IPS-NIHi7 (cell line): ENCODE data around the gene AKR1C3.
"Not testable (repeated sequence)": the region's sequence is repeated elsewhere in the genome, so short reads cannot be mapped to it uniquely, and the experiment has no call there.

Experiments
- DNase-seq: peaks from one replicate; pipeline ENCODE4 v3.0.0; 2012; ENCODE audit warnings: mixed read lengths; ENCODE audit errors: extremely low spot score

The AKR1C3 gene

DNA sequence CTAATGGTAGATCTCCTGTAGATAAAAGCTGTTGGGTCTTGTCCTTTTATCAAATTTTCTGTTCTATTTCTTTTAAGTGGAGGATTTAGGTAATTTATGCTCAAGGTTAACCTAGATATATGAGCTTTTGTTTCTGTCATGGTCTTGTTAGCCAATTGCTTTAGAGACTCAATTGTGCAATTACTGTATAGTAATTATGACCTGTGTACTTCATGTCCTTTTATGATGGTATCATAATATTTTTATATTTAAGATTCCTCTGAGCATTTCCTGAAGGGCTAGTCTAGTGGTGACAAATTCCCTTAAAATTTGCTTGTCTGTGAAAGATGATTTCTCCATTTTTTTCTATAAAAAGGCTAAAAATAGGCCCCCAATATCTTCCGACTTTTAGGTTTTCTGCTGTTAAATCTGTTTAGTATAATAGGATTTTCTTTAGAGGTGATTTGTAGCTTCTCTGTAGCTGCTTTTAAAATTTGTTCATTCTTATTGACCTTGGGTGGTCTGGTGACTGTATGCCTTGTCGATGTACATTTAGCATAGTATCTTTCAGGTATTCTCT lies 5.4 kb upstream of the AKR1C3 start:
- DNase-seq = no peak

DNA sequence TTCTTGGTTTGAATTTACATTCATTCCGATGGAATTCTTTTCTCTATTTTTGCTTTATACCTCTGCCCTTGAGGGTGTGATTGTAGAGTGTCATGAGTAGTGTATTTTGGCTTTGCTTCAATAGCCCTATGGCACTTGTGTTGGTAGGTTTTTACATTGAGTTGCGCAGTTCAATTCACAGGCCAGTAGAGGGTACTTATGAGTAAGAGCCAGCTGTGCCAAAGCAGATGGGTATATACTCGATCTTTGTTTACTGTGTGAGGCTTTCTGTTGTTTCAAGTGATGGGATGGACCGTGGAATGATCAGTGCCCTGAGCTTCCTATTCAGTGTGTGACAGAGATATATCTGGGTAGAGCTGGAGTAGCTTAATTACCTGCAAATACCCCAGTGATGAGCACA lies 4.3 kb upstream of the AKR1C3 start:
- DNase-seq = peak; percentile 47

DNA sequence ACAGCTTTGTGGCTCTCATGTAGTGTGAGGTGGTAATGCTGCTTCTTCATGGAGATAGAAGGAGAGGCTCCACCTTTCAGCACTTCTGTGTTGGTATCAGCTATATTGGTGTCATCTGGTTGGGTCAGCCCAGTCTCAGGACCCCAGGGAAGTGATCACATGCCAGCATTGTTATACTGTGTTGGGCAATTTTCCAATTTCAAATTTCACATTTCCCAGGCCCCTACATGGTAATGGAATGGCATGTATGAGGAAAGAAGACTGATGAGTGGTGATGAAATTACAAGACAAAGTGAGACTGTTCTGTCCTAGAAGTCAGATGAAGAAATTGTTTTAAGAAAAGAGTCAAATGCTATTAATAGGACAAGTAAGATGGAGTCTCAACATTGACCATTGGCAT lies 3.7 kb upstream of the AKR1C3 start:
- DNase-seq = no peak

DNA sequence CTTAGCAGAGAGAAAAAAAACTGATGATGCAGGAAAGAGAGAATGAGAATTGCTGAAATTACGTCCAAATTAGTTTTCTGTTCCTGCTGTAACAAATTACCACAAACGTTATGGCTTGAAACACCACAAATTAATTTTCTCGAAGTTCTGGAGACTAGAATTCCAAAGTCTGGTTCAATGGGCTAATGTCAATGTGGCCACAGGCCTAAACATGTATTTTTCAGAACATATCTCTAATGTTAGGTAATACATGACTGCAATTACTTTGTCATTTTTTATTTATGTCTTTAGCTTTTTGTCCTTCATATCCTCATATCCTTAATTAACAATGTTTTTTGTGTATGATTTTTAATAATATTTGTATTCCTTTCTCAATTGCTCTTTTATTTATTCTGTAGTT lies 3.0 kb upstream of the AKR1C3 start:
- no peak for DNase-seq

DNA sequence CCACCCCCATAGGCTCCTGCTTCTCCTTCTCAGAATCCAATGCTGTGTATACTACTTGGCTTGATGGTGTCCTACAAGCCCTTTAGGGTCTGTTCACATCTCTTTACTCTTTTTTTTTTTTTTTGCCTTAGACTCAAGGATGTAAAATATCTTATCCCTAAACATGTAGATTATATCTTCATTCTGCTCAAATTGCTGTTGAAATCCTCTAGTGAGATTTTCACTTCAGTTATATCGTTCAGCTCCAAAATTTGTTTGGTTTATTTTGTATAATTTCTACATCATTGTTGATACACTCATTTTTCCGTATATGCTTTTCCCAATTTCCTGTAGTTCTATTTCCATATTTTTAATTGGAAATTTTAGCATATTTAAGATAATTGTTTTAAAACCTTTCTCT lies 1.8 kb upstream of the AKR1C3 start:
- DNase-seq = no peak

DNA sequence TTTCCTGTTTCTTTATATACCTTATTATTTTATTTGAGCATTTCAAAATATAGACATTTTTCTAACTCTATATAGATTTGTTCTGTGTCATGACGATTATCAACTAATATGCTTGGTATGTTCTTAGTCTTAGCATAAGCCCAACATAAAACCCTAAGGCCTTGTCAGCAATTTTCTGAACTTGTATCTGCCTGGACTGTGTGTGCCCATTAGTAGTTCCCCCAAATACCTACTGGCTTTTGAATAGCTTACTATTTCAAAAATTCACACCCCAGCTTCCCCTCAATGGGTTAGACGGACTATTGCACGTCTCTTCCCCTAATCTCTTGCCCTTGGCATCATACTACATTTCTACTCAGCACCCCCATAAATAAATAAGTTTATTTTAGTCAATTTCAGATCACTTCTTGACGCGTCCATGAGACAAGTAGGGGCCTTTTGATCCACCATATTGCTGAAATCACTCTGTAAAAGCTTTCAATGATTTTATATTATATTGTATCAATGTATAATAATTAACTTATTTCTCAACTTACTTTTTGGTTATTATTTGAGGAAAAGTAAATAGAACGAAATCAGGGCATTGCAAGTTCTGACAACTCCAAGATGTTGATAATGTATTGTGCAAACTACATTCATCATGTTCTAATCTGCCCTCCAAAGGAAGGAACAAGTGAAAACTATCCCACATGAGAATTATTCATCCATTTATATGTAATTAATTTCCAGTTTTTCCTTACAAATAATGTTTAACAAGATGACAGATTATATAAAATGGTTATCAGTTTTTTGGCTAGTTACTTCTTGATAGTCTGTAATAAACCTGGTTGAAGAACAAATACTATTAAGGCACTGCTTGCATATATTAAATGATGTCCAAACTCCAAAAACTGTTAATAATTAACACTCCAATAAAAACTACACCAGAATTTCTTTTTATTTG lies 1.1 kb upstream of the AKR1C3 start:
- DNase-seq = no peak

DNA sequence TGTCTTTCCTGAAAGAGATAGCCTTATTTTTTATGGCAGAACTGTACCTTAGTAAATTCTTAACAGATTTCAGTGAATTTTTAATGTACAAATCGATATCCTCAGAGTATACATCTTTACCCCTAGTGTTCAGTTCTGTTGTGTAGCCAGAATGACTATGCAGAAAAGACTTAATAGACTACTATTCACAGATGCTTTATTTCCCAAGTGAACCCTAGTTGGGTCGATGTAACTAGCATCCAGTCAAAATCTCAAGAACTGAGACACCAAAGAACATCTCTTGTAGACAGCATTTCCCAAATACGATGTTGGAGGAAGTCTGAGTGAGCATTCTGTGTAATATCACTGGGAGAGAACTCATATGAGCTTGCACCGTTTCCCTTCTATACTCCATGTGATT lies 1.5 kb downstream of the AKR1C3 start:
- DNase-seq = no peak

DNA sequence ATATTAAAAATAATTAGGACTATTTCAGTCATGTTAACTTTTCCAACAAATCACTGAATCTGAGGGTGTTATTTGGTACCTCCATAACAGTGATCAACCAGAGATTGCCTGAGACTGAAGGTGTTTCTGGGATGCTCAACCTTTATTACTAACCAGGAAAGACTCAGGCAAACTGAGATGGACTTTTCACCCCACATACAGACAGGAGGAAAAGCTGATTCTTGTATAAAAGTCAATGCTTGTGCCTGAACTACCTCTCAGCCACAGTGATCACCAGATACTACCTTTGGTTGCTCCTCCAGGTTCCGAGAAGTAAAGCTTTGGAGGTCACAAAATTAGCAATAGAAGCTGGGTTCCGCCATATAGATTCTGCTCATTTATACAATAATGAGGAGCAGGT lies 1.9 kb downstream of the AKR1C3 start:
- DNase-seq = no peak

DNA sequence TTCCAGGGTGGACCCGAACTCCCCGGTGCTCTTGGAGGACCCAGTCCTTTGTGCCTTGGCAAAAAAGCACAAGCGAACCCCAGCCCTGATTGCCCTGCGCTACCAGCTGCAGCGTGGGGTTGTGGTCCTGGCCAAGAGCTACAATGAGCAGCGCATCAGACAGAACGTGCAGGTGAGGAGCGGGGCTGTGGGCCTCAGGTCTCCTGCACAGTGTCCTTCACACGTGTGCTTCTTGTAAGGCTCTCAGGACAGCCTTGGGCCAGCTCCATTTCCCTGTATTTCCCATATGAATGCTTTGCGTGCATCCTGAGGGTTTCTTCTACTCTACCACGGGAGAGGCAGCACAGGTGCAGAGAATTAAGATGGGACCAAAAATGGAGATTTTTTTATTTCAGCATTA lies 8.3 kb downstream of the AKR1C3 start:
- not testable (repeated sequence) for DNase-seq

DNA sequence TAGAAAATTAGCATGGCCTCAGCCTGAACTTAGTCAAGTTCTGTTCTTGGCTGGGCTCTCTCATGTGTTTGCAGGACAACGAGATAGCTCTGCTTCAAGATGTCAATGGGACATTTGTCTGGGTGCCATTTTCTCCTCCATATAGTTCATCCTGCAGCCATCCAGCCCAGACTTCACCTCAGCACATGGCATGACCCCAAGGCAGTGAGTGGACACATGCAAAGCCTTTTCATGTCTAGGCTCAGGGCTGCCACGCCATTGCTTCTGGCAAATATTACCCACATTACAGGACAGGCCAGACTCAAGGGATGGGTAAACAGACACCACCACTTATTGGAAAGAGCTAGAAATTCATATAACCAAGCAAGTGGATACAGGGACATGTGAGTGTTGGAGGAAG lies 9.3 kb downstream of the AKR1C3 start:
- no peak for DNase-seq

DNA sequence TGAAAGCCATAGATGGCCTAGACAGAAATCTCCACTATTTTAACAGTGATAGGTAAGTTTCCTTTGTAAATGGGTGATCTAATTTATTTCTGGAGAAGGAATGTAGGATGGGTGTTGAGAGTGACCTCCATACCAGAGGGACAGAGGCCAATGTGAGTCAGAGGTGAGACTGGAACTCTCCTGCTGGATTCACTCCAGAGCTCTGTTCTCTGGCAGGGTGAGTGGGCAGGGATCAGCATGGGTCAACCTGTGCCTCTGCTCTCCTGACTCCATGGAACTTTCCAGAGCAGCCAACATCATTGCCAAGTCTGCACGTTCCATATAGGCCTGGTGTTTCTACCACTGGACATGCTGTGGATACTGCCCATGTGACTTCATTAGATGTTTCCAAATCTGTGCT lies 11.4 kb downstream of the AKR1C3 start:
- no peak for DNase-seq

DNA sequence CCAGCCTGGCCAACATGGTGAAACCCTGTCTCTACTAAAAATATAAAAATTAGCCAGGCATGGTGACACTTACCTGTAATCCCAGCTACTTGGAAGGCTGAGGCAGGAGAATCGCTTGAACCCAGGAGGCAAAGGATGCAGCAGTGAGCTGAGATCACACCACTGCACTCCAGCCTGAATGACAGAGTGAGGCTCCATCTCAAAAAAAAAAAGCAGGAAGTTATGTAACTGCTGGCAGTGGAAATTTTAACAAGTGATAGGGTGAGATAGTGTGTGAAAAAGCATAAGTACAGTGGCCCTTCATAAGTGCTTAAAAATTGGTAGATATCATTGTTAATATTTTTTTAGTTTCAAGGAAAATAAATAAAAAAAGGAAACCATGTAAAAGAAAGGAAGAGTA lies 12.3 kb downstream of the AKR1C3 start:
- DNase-seq = no peak

DNA sequence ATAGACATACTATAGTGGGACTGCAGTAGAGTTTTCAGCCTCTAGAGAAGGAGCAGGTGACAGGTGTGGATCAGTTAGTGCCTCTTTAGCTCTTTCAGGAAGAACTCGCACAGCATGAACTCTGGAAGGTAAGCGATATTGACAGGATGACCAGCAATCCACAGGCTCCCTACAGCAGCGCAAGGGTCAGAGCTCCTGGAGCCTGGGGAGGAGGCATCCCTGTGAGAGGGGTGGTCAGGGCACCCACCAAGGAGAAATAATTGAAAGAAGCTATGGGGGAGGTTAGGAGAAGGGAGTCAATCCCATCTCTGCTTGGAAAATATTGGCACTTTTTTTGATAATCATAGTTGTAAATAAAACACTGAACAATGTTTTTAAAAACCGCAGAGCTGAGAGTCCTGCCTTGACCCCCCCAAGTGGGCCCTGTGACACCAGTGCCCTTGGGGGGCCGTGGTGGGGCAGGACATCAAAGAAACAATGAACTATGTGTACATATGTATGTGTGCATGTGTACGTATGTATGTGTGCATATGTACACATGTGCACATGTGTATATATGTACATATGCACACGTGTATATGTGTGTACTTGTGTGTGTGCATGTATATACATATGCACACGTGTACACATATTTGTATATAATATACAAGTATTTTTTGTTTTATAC lies 13.8 kb downstream of the AKR1C3 start:
- no peak for DNase-seq

DNA sequence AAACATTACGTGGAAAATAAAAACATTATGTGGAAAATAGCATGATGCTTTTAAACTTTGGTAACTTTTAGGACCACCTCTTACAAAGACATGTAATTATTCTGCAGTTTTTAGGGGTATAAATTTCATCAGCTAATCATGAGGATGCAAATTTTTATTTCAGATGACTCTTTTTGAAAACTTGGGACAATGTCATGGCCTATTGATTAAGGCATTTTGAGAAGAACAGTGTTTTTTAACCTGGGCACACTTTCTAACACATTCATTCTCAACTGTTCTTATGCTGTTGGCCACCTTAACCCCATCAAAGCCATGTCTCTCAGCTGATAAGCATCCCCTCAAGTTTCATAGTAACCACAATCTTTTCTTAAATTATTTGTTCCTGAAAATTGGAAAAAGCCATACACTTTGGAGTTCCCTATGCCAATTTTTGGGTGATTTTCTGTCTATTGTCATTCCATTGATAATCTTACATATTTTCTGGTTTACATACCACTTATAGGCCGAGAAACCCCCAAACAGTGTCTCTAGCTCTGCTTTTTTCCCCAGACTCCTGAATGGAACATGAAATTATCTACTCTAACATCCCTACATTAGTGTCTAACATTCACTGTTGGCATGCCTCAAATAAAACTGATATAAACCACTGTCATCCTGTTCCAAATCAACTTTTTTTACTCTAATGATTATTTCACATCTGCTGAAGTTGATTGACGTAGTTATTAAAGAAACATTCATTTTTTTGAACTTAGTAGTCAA lies 14.6 kb downstream of the AKR1C3 start:
- no peak for DNase-seq

DNA sequence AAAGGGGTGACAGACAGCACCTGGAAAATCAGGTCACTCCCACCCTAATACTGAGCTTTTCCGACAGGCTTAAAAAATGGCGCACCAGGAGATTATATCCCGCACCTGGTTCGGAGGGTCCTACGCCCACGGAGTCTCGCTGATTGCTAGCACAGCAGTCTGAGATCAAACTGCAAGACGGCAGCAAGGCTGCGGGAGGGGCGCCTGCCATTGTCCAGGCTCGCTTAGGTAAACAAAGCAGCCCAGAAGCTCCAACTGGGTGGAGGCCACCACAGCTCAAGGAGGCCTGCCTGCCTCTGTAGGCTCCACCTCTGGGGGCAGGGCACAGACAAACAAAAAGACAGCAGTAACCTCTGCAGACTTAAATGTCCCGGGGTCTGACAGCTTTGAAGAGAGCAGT lies 15.6 kb downstream of the AKR1C3 start:
- DNase-seq = not testable (repeated sequence)

DNA sequence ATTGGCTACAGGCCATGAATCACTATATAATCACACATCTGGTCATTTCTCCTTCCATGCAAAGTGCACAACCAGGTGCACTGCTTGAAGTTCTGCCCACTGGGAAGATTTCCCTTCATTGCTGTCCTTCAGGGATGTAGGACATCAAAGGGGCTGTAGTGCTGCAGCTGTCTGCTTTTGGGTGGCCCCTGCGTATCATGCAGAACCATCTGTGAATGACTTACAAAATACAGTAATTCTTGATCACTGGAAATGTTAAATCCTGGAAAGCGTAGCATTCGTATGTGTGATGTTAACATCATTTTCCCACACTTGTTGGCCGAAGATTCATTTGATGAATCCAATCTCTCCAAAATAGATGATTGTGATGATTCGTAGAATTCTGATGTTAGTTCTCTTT lies 22.4 kb downstream of the AKR1C3 start:
- DNase-seq = no peak

DNA sequence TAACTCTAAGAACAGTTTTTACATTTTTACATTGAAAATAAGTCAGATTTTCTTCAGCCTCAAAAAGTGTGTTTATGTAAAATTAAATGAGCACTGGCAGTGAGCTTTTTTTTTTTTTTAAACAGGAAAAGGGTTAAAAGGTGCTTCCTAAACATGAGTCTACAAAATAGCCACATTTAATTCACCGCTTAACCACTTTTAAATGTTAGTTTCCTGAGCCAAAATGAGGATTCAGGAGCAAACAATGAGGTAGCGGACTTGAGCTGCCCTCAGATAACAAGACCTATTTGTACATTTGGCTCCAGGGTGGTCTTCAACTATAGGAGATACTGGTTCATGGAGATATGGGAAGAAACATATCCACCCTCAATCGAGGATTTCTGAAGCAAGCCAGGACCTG lies 22.8 kb downstream of the AKR1C3 start:
- no peak for DNase-seq

DNA sequence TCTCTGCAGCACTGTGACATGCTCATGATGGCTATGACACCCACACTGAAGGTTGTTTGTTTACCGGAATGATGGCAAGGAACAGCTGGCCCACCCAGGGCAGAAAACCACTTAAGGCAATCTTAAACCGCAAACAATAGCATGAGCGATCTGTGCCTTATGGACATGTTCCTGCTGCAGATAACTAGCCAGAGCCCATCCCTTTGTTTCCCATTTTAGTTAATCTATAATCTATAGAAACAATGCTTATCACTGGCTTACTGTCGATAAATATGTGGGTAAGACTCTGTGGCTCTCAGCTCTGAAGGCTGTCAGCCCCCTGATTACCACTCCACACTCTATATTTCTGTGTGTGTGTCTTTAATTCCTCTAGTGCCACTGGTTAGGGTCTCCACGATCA lies 25.8 kb downstream of the AKR1C3 start:
- DNase-seq = not testable (repeated sequence)

DNA sequence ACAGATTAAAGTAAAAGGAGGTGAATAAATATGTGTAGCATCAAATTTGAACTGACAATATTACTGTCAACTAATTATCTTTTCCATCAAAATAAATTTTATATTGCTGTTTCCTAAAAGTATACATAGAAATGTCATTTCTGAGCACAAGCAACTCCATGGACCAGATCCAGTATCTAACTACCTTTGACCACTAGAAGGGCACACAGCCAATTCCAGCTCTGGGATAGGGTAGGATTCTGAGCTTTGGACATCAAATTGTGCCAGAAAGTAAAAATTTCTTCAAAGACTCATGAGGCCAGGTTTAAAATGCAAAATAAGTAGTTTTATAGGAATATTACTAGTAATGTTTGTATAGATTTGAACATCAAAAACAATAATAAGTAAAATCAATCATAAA lies 29.7 kb downstream of the AKR1C3 start:
- DNase-seq = no peak

DNA sequence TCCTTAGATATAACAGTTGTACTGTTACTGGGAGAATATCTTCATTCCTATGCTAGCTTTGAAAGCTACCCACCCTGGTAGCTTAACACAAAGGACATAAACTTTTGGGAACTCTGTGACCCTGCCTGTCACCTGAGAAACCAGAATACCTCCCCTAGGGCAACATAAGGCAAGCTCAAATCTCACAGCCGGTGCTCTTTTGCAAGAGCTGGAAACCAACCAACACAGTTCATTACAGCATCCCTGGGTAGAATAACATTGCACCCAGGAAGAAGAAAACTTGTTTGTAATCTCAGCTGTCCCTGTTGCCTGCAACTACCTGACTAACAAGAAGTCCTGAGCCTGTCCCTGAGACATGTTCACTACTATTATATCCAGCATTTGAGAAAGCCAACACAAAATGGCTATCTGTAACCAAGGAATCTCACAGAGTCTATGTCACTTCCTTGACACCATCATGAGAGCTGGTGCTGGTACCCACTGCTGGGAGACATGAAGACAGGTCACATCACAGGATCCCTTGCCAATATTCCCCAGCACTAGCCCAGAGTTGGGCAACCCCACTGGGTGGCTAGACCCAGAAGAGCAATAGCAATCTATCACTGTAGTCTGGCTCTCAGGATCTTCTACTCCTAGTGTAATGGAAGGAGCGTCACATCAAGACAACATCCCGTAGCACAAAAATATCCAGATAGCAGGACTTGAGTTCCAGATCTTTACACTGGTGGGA lies 31.3 kb downstream of the AKR1C3 start:
- no peak for DNase-seq

DNA sequence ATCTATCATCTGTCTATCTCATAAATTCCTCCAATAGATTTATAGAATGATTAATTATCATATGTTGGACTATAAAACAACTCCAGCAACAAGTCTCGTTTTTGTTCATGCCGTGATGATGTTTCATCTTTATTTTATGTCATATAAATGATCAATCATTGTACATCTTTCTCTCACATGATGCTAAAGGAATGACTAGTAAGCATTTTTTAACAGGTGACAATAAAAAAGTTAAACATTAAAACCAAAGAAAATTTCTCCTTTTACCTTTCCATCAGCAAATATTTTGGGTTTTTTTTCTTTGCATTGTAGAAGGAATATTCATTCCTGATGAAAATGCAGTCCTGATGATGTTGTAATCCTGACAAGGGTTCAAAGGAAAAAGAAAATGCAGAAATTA lies 41.4 kb downstream of the AKR1C3 start:
- DNase-seq = no peak
